Measurements from ENCODE around the gene SQSTM1. TPM values are rescaled to one million over a fixed set of nuclear protein-coding genes. Genes with fewer than 3 reads are reported as not detected.

SQSTM1 gene
- total and polyA plus RNA-seq, 11 donors = 177 to 747 (median 396) TPM

- intact Hi-C loops (cut with DNase I) = loop anchor here in 2 of 10 donors (5.0 to 10.0 kb wide), 2 partner anchors 33 to 199 kb away; partner anchors contain the start of genes HNRNPH1 (in 1 of the 2) and MRNIP (in 1 of the 2)
- H3K9me3 ChIP-seq = no peaks in the 10 kb centered on the region
- peaks cover 0 to 73% (median 67%) of the 10 kb centered on the region in 9 donors for H3K36me3 ChIP-seq
- peak overlapping the region in 2 of 12 donors; percentile 6 to 47 for H3K27ac ChIP-seq
- peak overlapping the region in 3 of 12 donors; percentile 67 to 100 (median 86) for H3K4me3 ChIP-seq
- H3K4me1 ChIP-seq = peaks cover 24 to 78% (median 66%) of the 10 kb centered on the region in 12 donors
- 82 to 89% (median 86%) methylated on average over 9 to 22 of the region's 22 CpGs for WGBS, 4 donors
- H3K27me3 ChIP-seq = no peaks in the 10 kb centered on the region
- ATAC-seq = no peak
- TF ChIP-seq CTCF (IDR thresholded peaks at IDR 0.05) = no peak
- no peak for TF ChIP-seq POLR2A (IDR thresholded peaks at IDR 0.05)
- peak in 2 of 5 donors; percentile 19 to 29 for DNase-seq
Measured at GRCh38 chr5:179823937-179824744, 3.4 kb downstream of the SQSTM1 start.

- peak overlapping the region in 1 of 12 donors; percentile 6 for H3K27ac ChIP-seq
- intact Hi-C loops (cut with DNase I) = loop anchor here in 2 of 10 donors (5.0 to 10.0 kb wide), 2 partner anchors 33 to 200 kb away; partner anchors contain the start of genes HNRNPH1 (in 1 of the 2) and MRNIP (in 1 of the 2)
- peaks cover 20 to 73% (median 62%) of the 10 kb centered on the region in 12 donors for H3K4me1 ChIP-seq
- 68 to 80% (median 73%) methylated on average over 3 of the region's 3 CpGs for WGBS, 4 donors
- no peaks in the 10 kb centered on the region for H3K9me3 ChIP-seq
- peaks cover 0 to 79% (median 73%) of the 10 kb centered on the region in 9 donors for H3K36me3 ChIP-seq
- no peak for TF ChIP-seq CTCF (IDR thresholded peaks at IDR 0.05)
- TF ChIP-seq POLR2A (IDR thresholded peaks at IDR 0.05) = no peak
- no peaks in the 10 kb centered on the region for H3K27me3 ChIP-seq
- peak overlapping the region in 1 of 12 donors; percentile 100 for H3K4me3 ChIP-seq
- no peak for ATAC-seq
- DNase-seq = no peak
Measured at GRCh38 chr5:179824745-179825112, 4.0 kb downstream of the SQSTM1 start.

- no peak for DNase-seq
- peaks cover 16 to 65% (median 55%) of the 10 kb centered on the region in 12 donors for H3K4me1 ChIP-seq
Measured at GRCh38 chr5:179825655-179826182, 5.0 kb downstream of the SQSTM1 start.

More at GRCh38 chr5:179825655-179826182, 5.0 kb downstream of the SQSTM1 start:
- intact Hi-C loops (cut with DNase I) = loop anchor here in 1 of 10 donors (10.0 kb wide), 1 partner anchor 201 kb away; the partner anchor contains the start of gene HNRNPH1
- WGBS, 4 donors = 60 to 72% (median 69%) methylated on average over 13 of the region's 13 CpGs
- Histone ChIP-seq H3K9me3 (no peaks in the 10 kb centered on the region), H3K27me3 (no peaks in the 10 kb centered on the region), H3K4me3 (no peak overlapping the region), H3K27ac (no peak overlapping the region), H3K36me3 (peaks cover 0 to 89% (median 83%) of the 10 kb centered on the region in 9 donors)
- no peak for ATAC-seq
- TF ChIP-seq POLR2A (IDR thresholded peaks at IDR 0.05) = no peak
- peak in 1 of 12 donors; percentile 10 for TF ChIP-seq CTCF (IDR thresholded peaks at IDR 0.05)
